Smooth muscle cell of the brain vasculature (primary cell): ENCODE measurements around the gene STX11.
"Not testable (repeated sequence)": the region's sequence is repeated elsewhere in the genome, so short reads cannot be mapped to it uniquely, and the experiment has no call there.

Source experiments
- DNase-seq: peaks from one replicate; pipeline ENCODE4 v3.0.0-alpha.2; 2012; ENCODE audit warnings: low read depth, low spot score

STX11 gene

GRCh38 chr6:144176043-144176442, 25.7 kb downstream of the STX11 start:
- no peak for DNase-seq

DNA sequence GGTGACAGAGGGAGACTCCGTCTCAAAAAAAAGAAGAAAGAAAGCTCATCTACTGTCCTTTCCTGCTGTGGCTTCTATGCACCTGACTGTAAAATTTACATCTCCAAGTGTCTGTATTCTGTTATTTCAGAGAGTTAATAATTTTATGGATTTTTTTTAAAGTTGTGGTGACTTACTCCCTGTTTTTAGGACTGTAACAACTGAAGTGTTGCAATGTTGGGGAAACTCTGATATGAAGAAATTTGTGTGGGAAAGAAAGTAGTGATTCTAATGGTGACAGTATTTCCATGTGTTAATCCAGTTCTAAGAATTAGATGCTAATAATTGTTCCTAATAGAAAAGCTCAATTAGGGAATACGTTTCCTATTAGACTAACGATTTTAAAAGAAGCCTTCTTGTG, 27.4 kb downstream of the STX11 start:
- no peak for DNase-seq

DNA sequence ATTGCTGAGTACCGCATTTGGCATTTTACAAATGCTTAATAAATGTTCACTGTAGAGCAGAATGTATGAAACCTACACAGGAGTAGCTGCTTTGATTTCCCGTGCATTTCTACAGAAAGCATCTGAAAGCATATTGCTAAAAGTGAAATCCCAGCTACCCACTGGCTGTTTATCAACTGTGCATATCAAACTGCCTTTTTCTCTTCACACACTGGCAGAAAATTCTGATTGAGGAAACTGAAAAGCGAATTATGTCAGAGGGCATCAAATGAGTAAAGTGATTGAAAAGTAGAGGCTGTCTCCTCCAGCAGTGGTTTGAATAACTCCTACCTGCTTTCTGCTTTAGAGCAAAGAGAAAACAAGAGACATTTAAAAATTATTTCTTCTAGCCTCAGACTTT, 28.0 kb downstream of the STX11 start:
- DNase-seq, result no peak

GRCh38 chr6:144179237-144179636, 28.9 kb downstream of the STX11 start:
- no peak for DNase-seq

DNA sequence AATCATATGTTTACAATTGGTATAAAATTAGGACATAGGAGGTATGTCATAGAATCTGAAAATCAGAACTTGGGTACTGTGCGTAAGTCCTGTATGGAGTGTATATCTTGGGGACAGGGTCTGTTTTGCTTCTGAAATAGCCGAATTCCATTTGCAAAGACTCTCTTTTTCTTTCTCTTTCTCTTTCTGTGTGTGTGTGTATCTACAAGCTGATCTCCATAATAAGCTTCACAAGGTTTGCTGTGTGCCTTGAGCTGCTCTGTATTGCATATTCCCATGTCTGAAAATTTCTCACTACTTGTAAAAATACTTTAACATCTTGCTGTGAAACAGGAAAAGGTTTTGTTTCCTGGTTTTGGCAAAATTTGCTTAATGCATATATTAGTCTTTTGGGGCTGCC, 29.5 kb downstream of the STX11 start:
- no peak for DNase-seq

GRCh38 chr6:144180354-144180753, 30.0 kb downstream of the STX11 start:
- not testable (repeated sequence) for DNase-seq

- DNase-seq, result no peak
These were observed 31.3 kb downstream of the STX11 start for GRCh38 chr6:144181639-144182038.

- DNase-seq, result not testable (repeated sequence)
These were observed 33.9 kb downstream of the STX11 start for GRCh38 chr6:144184186-144184585.

DNA sequence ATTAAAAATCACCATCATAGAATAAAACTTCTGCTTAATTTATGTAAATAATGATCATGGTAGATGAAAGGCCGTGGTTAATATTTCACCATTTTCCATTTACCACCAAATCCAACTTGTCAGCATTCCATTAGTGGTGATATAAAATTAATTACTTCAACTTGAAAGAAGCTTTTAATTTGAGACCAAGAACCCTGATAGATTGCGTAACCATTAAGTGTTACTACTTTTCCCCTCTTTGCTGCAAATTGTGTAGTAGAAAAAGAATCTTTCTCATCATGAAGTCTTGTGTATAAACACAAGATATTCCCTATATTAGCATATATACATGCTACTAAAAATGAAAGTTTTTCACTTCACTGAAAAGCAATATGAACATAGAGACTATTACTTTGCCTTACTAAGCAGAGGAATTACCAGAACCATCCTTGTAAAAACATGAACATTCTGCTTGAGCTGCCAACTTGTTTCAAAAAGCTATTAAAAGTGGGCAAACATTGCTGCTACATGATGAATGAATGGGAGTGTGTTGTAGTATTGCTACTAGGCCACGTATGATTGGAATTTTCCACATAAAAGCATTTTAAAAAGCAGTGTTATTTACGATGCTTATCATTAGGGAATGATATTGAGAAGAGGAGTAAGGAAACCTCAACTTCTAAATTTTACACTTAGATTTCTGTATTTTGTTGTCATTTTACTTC, 35.0 kb downstream of the STX11 start:
- DNase-seq, result no peak

- DNase-seq, result no peak
These were observed 36.7 kb downstream of the STX11 start for GRCh38 chr6:144186817-144187625.

DNA sequence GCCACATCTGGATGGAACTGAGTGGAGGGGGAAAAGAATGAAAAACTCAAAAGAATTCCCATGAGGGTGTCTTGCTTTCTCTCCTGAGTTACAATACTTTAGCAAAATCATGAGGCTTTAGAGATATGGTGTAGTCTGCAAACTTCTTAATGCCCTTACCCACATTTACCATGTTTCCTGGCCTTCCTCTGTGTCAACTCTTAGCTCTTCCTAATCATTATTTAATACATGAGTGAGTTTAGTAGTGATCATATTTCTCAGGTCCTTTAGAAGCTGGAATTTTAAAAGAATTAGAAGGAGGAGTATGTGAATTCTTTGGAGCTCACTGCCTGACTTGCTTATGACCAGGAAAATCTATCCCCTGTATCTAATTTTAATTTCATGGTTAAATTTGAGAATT, 39.0 kb downstream of the STX11 start:
- no peak for DNase-seq

- DNase-seq, result no peak
These were observed 39.8 kb downstream of the STX11 start for GRCh38 chr6:144190080-144190479.

DNA sequence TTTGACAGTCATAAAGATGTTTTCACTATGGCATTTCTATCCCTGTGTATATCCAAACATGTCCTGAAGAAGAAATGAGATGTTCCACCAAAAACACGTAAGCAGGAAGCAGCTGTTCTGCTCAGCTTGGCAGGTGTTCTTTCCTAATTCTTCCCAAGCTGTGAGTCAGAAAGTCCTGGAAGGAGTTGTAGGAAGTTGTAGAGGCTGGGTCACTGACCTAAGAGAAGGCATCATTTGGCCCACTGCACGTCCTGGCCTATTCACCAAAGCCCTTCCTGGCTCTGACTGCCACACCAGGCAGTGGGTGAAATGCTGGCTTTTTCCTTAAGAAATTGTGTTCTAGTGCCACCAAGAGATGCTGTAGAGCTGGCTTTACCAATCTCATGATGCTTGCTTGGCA, 40.3 kb downstream of the STX11 start:
- DNase-seq, result peak; percentile 9

- DNase-seq, result no peak
These were observed 42.9 kb downstream of the STX11 start for GRCh38 chr6:144193181-144193580.

DNA sequence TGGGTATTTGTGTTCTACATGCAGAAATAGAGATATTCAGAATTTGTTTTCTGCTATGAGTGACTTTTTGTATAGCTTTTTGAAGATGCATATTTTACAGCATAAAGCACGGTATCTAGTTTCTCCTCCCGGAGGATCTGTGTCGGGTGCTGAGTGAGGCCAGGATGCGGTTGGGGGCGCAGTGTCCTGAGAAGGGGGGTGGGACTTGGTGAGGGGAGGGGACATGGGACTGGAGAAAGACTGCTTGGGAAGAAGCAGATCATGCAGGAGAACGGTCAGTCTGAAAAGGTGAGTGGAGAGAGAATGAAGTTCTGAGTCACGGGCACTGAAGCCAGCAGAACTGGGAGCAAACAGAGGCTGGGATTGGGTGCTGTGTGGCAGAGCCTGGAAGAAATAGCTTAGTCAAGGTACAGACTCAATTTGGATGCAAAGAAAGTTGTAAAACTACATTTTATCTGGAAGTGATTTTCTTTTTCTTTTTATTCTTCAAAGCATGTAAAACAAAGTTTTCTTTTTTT, 44.0 kb downstream of the STX11 start:
- no peak for DNase-seq

- DNase-seq, result no peak
These were observed 45.5 kb downstream of the STX11 start for GRCh38 chr6:144195671-144196270.

DNA sequence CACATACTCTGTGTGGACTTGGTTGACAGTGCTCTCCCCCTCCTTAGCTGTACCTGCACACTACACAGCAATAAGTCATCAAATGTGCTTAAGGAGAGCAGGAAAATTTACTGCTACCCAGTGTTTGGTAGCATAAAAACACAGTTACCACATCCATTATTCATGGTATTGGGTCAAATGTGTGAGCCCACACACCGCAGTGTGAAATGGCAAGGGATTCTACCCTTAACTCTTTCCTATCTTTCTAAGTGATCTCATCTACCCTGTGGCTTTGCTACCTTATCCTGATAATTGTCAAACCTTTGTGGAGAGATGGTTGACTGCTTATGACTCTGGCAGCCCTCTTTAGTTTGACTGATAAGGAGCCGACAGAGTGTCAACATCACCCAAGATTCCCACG, 47.6 kb downstream of the STX11 start:
- no peak for DNase-seq

DNA sequence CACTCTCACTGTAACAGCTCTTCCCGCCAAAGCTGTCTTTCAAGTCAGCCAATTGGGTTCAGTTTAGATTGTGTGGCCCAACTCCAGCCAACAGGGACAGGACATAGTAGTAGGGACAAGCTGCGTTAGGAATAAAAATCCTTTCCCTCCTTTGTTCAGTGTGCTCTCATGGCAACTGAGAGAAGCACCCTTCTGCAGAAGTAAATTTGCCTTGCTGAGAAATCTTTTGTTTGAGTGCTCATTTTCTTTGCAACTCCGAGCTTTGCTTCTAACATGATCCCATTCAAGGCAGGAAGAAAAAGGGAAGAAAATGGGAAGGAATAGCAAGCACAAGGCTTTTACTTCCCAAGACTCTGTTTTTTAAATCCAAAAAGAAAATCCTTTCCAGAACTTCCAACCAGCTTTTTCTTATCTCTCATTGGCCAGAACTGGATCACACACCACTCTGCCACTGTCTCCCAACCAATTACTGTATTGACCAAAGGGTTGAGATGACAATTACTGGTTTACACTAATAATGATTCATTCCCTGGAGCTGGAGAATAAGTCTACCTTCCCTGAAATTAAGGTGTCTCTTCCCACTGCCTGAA, 52.7 kb downstream of the STX11 start:
- no peak for DNase-seq

- DNase-seq, result no peak
These were observed 60.8 kb downstream of the STX11 start for GRCh38 chr6:144211160-144211559.

DNA sequence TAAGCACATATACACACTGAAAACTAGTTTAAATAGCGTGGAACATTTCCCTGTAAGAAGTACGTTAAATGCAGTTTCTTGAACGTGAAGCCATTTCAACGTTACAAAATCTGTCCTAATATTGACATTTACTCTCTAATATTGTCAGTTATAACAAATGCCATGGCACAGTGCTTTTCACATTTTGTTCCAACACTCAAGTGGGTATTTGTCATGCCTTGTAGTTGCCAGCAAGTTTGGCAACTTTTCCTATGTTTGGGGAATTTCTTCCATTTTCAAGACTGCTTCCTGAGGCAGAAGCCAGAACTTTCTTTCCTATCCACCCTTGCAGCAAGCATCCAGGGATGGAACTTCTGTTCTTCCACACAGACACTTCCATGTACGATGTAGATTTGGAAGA, 63.0 kb downstream of the STX11 start:
- DNase-seq, result no peak

- DNase-seq, result no peak
These were observed 63.7 kb downstream of the STX11 start for GRCh38 chr6:144214029-144214428.
